ENCODE measurements around the gene NXT2.
A peak's percentile ranks its signal among the peaks of the same experiment; 100 is the strongest.
"Not testable (repeated sequence)": the region's sequence is repeated elsewhere in the genome, so short reads cannot be mapped to it uniquely, and the experiment has no call there.

NXT2 gene

GRCh38 chrX:109534933-109535332 is 1.7 kb upstream of the NXT2 start (continued):
- TF ChIP-seq TSHZ2 (CRISPR knock-in tag; IDR thresholded peaks at IDR 0.05) (no peak), GLIS3 (CRISPR knock-in tag; IDR thresholded peaks at IDR 0.05) (no peak), ZFP3 (CRISPR knock-in tag; IDR thresholded peaks at IDR 0.05) (no peak), ZC3H10 (CRISPR knock-in tag; IDR thresholded peaks at IDR 0.05) (no peak), TOX (CRISPR knock-in tag; IDR thresholded peaks at IDR 0.05; ENCODE audit: borderline replicate concordance) (no peak), ZNF565 (CRISPR knock-in tag; conservative IDR thresholded peaks at IDR 0.05; ENCODE audit: low read depth) (no peak), PATZ1 (CRISPR knock-in tag; IDR thresholded peaks at IDR 0.05; ENCODE audit: borderline replicate concordance) (no peak)

- ATAC-seq = peak; percentile 58
- TF ChIP-seq ZC3H10 (CRISPR knock-in tag; IDR thresholded peaks at IDR 0.05) = no peak
- no peak for TF ChIP-seq GLIS3 (CRISPR knock-in tag; IDR thresholded peaks at IDR 0.05)
- TF ChIP-seq ARNTL (CRISPR knock-in tag; IDR thresholded peaks at IDR 0.05; ENCODE audit: borderline replicate concordance, low read depth) = no peak
- no peak for TF ChIP-seq RARB (CRISPR knock-in tag; IDR thresholded peaks at IDR 0.05)
- no peak for TF ChIP-seq CSDC2 (CRISPR knock-in tag; IDR thresholded peaks at IDR 0.05)
- TF ChIP-seq ZFP30 (CRISPR knock-in tag; IDR thresholded peaks at IDR 0.05) = no peak
- no peak for TF ChIP-seq TCF4 (CRISPR knock-in tag; IDR thresholded peaks at IDR 0.05; ENCODE audit: borderline replicate concordance)
- no peak for TF ChIP-seq ZNF8 (CRISPR knock-in tag; IDR thresholded peaks at IDR 0.05)
Observed at GRCh38 chrX:109535578-109535977, 1.1 kb upstream of the NXT2 start.

- peak; percentile 11 for ATAC-seq
- TF ChIP-seq CSRNP3 (CRISPR knock-in tag; IDR thresholded peaks at IDR 0.05) (no peak), CREB5 (CRISPR knock-in tag; IDR thresholded peaks at IDR 0.05; ENCODE audit: low read depth) (no peak), PATZ1 (CRISPR knock-in tag; IDR thresholded peaks at IDR 0.05; ENCODE audit: borderline replicate concordance) (no peak), ZFP3 (CRISPR knock-in tag; IDR thresholded peaks at IDR 0.05) (no peak), POU6F1 (CRISPR knock-in tag; IDR thresholded peaks at IDR 0.05; ENCODE audit: borderline replicate concordance, low read depth) (no peak), TCF4 (CRISPR knock-in tag; IDR thresholded peaks at IDR 0.05; ENCODE audit: borderline replicate concordance) (no peak), ARNTL (CRISPR knock-in tag; IDR thresholded peaks at IDR 0.05; ENCODE audit: borderline replicate concordance, low read depth) (no peak), PPARA (CRISPR knock-in tag; IDR thresholded peaks at IDR 0.05; ENCODE audit: borderline replicate concordance) (no peak), ZNF70 (CRISPR knock-in tag; IDR thresholded peaks at IDR 0.05) (no peak)
Observed at GRCh38 chrX:109537324-109537665, 651 bp downstream of the NXT2 start.

- not testable (repeated sequence) for ATAC-seq
Observed at GRCh38 chrX:109539007-109539406, 2.4 kb downstream of the NXT2 start.

All from SK-N-SH treated with all-trans-retinoic acid at 6 μM for 48 hours (cell line).